ENCODE measurements around the gene PLXNA4. TPM values are rescaled to one million over a fixed set of nuclear protein-coding genes. Genes with fewer than 3 reads are reported as not detected.

The PLXNA4 gene
- total and polyA plus RNA-seq, 3 experiments from 2014 or later: 0.02 to 0.05 TPM; not detected in 1

- no peaks in the 10 kb centered on the region for H3K9me3 ChIP-seq (ENCODE audit: low read length)
- POLR2A ChIA-PET: no interaction called here
- H3K27me3 ChIP-seq (ENCODE audit: insufficient read depth, low read length, poor library complexity, severe bottlenecking): peaks cover 5% of the 10 kb centered on the region
- H3K36me3 ChIP-seq (ENCODE audit: insufficient read depth, low read length): no peaks in the 10 kb centered on the region
- peaks cover 44 to 51% (median 44%) of the 10 kb centered on the region in 3 donors for H3K4me1 Mint-ChIP-seq
- peak overlapping the region; percentile 34 to 94 (median 89) for H3K27ac Mint-ChIP-seq
- H3K4me1 ChIP-seq (ENCODE audit: insufficient read depth, low read length): peaks cover 36% of the 10 kb centered on the region
- no peak overlapping the region for H3K4me3 ChIP-seq (ENCODE audit: low read length)
- peak; percentile 15 to 84 (median 70) for DNase-seq
- CTCF ChIA-PET: interaction anchor here (1.4 to 1.7 kb wide), 2 partner anchors 10 to 95 kb away, joined by 4 to 5 read pairs; no protein-coding TSS in a partner anchor
- no peak overlapping the region for H3K27ac ChIP-seq (ENCODE audit: low read depth, low read length)
- H3K9me3 Mint-ChIP-seq: no peaks in the 10 kb centered on the region
- peaks cover 3 to 12% of the 10 kb centered on the region in 2 donors for H3K27me3 Mint-ChIP-seq
- H3K4me3 Mint-ChIP-seq: peak overlapping the region; percentile 23 to 83 (median 60)
- no peaks in the 10 kb centered on the region for H3K36me3 Mint-ChIP-seq
These were observed 90.5 kb downstream of the PLXNA4 start for GRCh38 chr7:132485600-132486273.

- Histone ChIP-seq H3K4me3 (ENCODE audit: low read length) (no peak overlapping the region), H3K4me1 (ENCODE audit: insufficient read depth, low read length) (peaks cover 36% of the 10 kb centered on the region), H3K27ac (ENCODE audit: low read depth, low read length) (no peak overlapping the region), H3K27me3 (ENCODE audit: insufficient read depth, low read length, poor library complexity, severe bottlenecking) (peaks cover 5% of the 10 kb centered on the region), H3K36me3 (ENCODE audit: insufficient read depth, low read length) (no peaks in the 10 kb centered on the region), H3K9me3 (ENCODE audit: low read length) (no peaks in the 10 kb centered on the region)
- no peak for DNase-seq
- ChIA-PET CTCF (interaction anchor here (1.4 to 1.7 kb wide), 2 partner anchors 9 to 96 kb away, joined by 4 to 5 read pairs; no protein-coding TSS in a partner anchor), POLR2A (no interaction called here)
- Mint-ChIP-seq H3K4me3 (peak overlapping the region in 5 of 7 donors; percentile 44 to 75 (median 60)), H3K4me1 (peaks cover 44 to 51% (median 44%) of the 10 kb centered on the region in 3 donors), H3K27me3 (peaks cover 3 to 12% of the 10 kb centered on the region in 2 donors), H3K36me3 (no peaks in the 10 kb centered on the region), H3K9me3 (no peaks in the 10 kb centered on the region), H3K27ac (peak overlapping the region in 6 of 8 donors; percentile 4 to 94 (median 70))
These were observed 91.1 kb downstream of the PLXNA4 start for GRCh38 chr7:132485136-132485535.

- Histone ChIP-seq H3K27me3 (ENCODE audit: insufficient read depth, low read length, poor library complexity, severe bottlenecking) (peaks cover 5% of the 10 kb centered on the region), H3K36me3 (ENCODE audit: insufficient read depth, low read length) (no peaks in the 10 kb centered on the region), H3K27ac (ENCODE audit: low read depth, low read length) (no peak overlapping the region), H3K4me1 (ENCODE audit: insufficient read depth, low read length) (peaks cover 36% of the 10 kb centered on the region), H3K9me3 (ENCODE audit: low read length) (no peaks in the 10 kb centered on the region), H3K4me3 (ENCODE audit: low read length) (no peak overlapping the region)
- Mint-ChIP-seq H3K4me3 (no peak overlapping the region), H3K9me3 (no peaks in the 10 kb centered on the region), H3K27ac (no peak overlapping the region), H3K36me3 (no peaks in the 10 kb centered on the region), H3K4me1 (peaks cover 31 to 37% (median 37%) of the 10 kb centered on the region in 3 donors), H3K27me3 (peaks cover under 1 to 8% of the 10 kb centered on the region in 2 donors)
- no peak for DNase-seq
- POLR2A ChIA-PET: interaction anchor here (1.1 kb wide), 1 partner anchor 9 kb away, joined by 3 read pairs; no protein-coding TSS in a partner anchor
- CTCF ChIA-PET: interaction anchor here (0.7 kb wide), 1 partner anchor 52 kb away, joined by 3 read pairs; no protein-coding TSS in a partner anchor
These were observed 93.4 kb downstream of the PLXNA4 start for GRCh38 chr7:132482866-132483265.

- Mint-ChIP-seq H3K4me1 (peaks cover 11 to 19% (median 18%) of the 10 kb centered on the region in 3 donors), H3K9me3 (peaks cover 0 to 3% (median 0%) of the 10 kb centered on the region in 5 donors), H3K27me3 (peaks cover 5 to 7% of the 10 kb centered on the region in 2 donors), H3K4me3 (no peak overlapping the region), H3K27ac (no peak overlapping the region), H3K36me3 (no peaks in the 10 kb centered on the region)
- POLR2A ChIA-PET: no interaction called here
- no peaks in the 10 kb centered on the region for H3K36me3 ChIP-seq (ENCODE audit: insufficient read depth, low read length)
- H3K27me3 ChIP-seq (ENCODE audit: insufficient read depth, low read length, poor library complexity, severe bottlenecking): no peaks in the 10 kb centered on the region
- no peak overlapping the region for H3K4me3 ChIP-seq (ENCODE audit: low read length)
- peaks cover 16% of the 10 kb centered on the region for H3K4me1 ChIP-seq (ENCODE audit: insufficient read depth, low read length)
- CTCF ChIA-PET: no interaction called here
- no peak for DNase-seq
- no peaks in the 10 kb centered on the region for H3K9me3 ChIP-seq (ENCODE audit: low read length)
- H3K27ac ChIP-seq (ENCODE audit: low read depth, low read length): no peak overlapping the region
These were observed 95.7 kb downstream of the PLXNA4 start for GRCh38 chr7:132480534-132480933.

- Mint-ChIP-seq H3K4me3 (no peak overlapping the region), H3K9me3 (peaks cover 0 to 3% (median 0%) of the 10 kb centered on the region in 5 donors), H3K27ac (no peak overlapping the region), H3K36me3 (no peaks in the 10 kb centered on the region), H3K4me1 (peaks cover 9 to 16% (median 14%) of the 10 kb centered on the region in 3 donors), H3K27me3 (peaks cover 12 to 21% of the 10 kb centered on the region in 2 donors)
- Histone ChIP-seq H3K4me3 (ENCODE audit: low read length) (no peak overlapping the region), H3K4me1 (ENCODE audit: insufficient read depth, low read length) (peaks cover 12% of the 10 kb centered on the region), H3K36me3 (ENCODE audit: insufficient read depth, low read length) (no peaks in the 10 kb centered on the region), H3K27ac (ENCODE audit: low read depth, low read length) (no peak overlapping the region), H3K27me3 (ENCODE audit: insufficient read depth, low read length, poor library complexity, severe bottlenecking) (no peaks in the 10 kb centered on the region), H3K9me3 (ENCODE audit: low read length) (no peaks in the 10 kb centered on the region)
- ChIA-PET CTCF (interaction anchor here (1.2 to 2.4 kb wide), 2 partner anchors 9 to 104 kb away, joined by 5 to 6 read pairs; no protein-coding TSS in a partner anchor), POLR2A (no interaction called here)
- DNase-seq: no peak
These were observed 99.7 kb downstream of the PLXNA4 start for GRCh38 chr7:132476541-132476940.

- no peak for DNase-seq
- Histone ChIP-seq H3K36me3 (ENCODE audit: insufficient read depth, low read length) (no peaks in the 10 kb centered on the region), H3K27ac (ENCODE audit: low read depth, low read length) (no peak overlapping the region), H3K4me3 (ENCODE audit: low read length) (no peak overlapping the region), H3K27me3 (ENCODE audit: insufficient read depth, low read length, poor library complexity, severe bottlenecking) (no peaks in the 10 kb centered on the region), H3K4me1 (ENCODE audit: insufficient read depth, low read length) (peaks cover 12% of the 10 kb centered on the region), H3K9me3 (ENCODE audit: low read length) (no peaks in the 10 kb centered on the region)
- Mint-ChIP-seq H3K4me3 (no peak overlapping the region), H3K27me3 (peaks cover 12 to 28% of the 10 kb centered on the region in 2 donors), H3K27ac (no peak overlapping the region), H3K36me3 (no peaks in the 10 kb centered on the region), H3K4me1 (peaks cover 9 to 16% (median 14%) of the 10 kb centered on the region in 3 donors), H3K9me3 (peaks cover 0 to 3% (median 0%) of the 10 kb centered on the region in 5 donors)
- ChIA-PET CTCF (interaction anchor here (2.3 to 2.4 kb wide), 2 partner anchors 10 to 105 kb away, joined by 5 to 7 read pairs; no protein-coding TSS in a partner anchor), POLR2A (no interaction called here)
These were observed 100.6 kb downstream of the PLXNA4 start for GRCh38 chr7:132475669-132476116.

GRCh38 chr7:132475037-132475668 is 101.1 kb downstream of the PLXNA4 start:
- H3K36me3 ChIP-seq (ENCODE audit: insufficient read depth, low read length): no peaks in the 10 kb centered on the region
- H3K4me3 Mint-ChIP-seq: no peak overlapping the region
- ChIA-PET POLR2A (no interaction called here), CTCF (interaction anchor here (2.3 to 2.4 kb wide), 2 partner anchors 11 to 105 kb away, joined by 5 to 7 read pairs; no protein-coding TSS in a partner anchor)
- H3K27ac Mint-ChIP-seq: no peak overlapping the region
- no peaks in the 10 kb centered on the region for H3K36me3 Mint-ChIP-seq
- peaks cover 14 to 32% of the 10 kb centered on the region in 2 donors for H3K27me3 Mint-ChIP-seq
- H3K27me3 ChIP-seq (ENCODE audit: insufficient read depth, low read length, poor library complexity, severe bottlenecking): no peaks in the 10 kb centered on the region
- H3K4me3 ChIP-seq (ENCODE audit: low read length): no peak overlapping the region
- peaks cover 9 to 16% (median 14%) of the 10 kb centered on the region in 3 donors for H3K4me1 Mint-ChIP-seq
- H3K9me3 ChIP-seq (ENCODE audit: low read length): no peaks in the 10 kb centered on the region
- peaks cover 0 to 3% (median 0%) of the 10 kb centered on the region in 5 donors for H3K9me3 Mint-ChIP-seq
- H3K4me1 ChIP-seq (ENCODE audit: insufficient read depth, low read length): peaks cover 12% of the 10 kb centered on the region
- no peak for DNase-seq
- H3K27ac ChIP-seq (ENCODE audit: low read depth, low read length): no peak overlapping the region

Data from CD8-positive, alpha-beta memory T cell (primary cell).